HG03565 (cell line): Measurements from ENCODE around the gene EMX2.

Experiments
- ATAC-seq: cut with Tn5 transposase; IDR thresholded peaks from one replicate; pipeline ENCODE4 v1.9.1; 2021; ENCODE audit warnings: mild to moderate bottlenecking, moderate library complexity; ENCODE audit not compliant: unreplicated experiment

EMX2 gene

GRCh38 chr10:117531371-117532002 is 11.1 kb upstream of the EMX2 start:
- ATAC-seq: no peak

- no peak for ATAC-seq
Measured at GRCh38 chr10:117532003-117532385, 10.6 kb upstream of the EMX2 start.

GRCh38 chr10:117532451-117533107 is 10.0 kb upstream of the EMX2 start:
- no peak for ATAC-seq

- no peak for ATAC-seq
Measured at GRCh38 chr10:117533507-117534281, 8.9 kb upstream of the EMX2 start.

GRCh38 chr10:117534321-117535297 is 7.9 kb upstream of the EMX2 start:
- no peak for ATAC-seq

GRCh38 chr10:117535298-117536071 is 7.1 kb upstream of the EMX2 start:
- ATAC-seq: no peak

- ATAC-seq: no peak
Measured at GRCh38 chr10:117536072-117536865, 6.3 kb upstream of the EMX2 start.

GRCh38 chr10:117536866-117537435 is 5.6 kb upstream of the EMX2 start:
- no peak for ATAC-seq

- ATAC-seq: no peak
Measured at GRCh38 chr10:117537436-117537903, 5.1 kb upstream of the EMX2 start.

GRCh38 chr10:117537904-117538524 is 4.5 kb upstream of the EMX2 start:
- no peak for ATAC-seq

- no peak for ATAC-seq
Measured at GRCh38 chr10:117539361-117539773, 3.2 kb upstream of the EMX2 start.

- no peak for ATAC-seq
Measured at GRCh38 chr10:117539903-117540639, 2.5 kb upstream of the EMX2 start.

GRCh38 chr10:117540640-117541404 is 1.7 kb upstream of the EMX2 start:
- ATAC-seq: no peak

- ATAC-seq: no peak
Measured at GRCh38 chr10:117541405-117541908, 1.1 kb upstream of the EMX2 start.

- ATAC-seq: no peak
Measured at GRCh38 chr10:117541909-117542705, 439 bp upstream of the EMX2 start.
